Activated naive CD8-positive, alpha-beta T cell treated with anti-CD3 and anti-CD28 coated beads for 36 hours (primary cell): ENCODE results near the gene POLRMT. TPM values are rescaled to one million over a fixed set of nuclear protein-coding genes. Genes with fewer than 3 reads are reported as not detected.

ENCODE experiments used
- DNase-seq: peaks from one replicate; pipeline ENCODE4 v3.0.0; 2021
- H3K27ac Mint-ChIP-seq: one replicate; pipeline ENCODE4 v1.8.0; 2022; ENCODE audit warnings: mild to moderate bottlenecking, moderate library complexity, mixed read lengths
- H3K27me3 Mint-ChIP-seq: one replicate; pipeline ENCODE4 v1.8.0; 2022; ENCODE audit warnings: mild to moderate bottlenecking, mixed read lengths
- H3K36me3 Mint-ChIP-seq: one replicate; pipeline ENCODE4 v1.8.0; 2021; ENCODE audit warnings: mild to moderate bottlenecking, mixed read lengths
- H3K4me1 Mint-ChIP-seq: one replicate; pipeline ENCODE4 v1.8.0; 2021; ENCODE audit warnings: mixed read lengths
- H3K4me3 Mint-ChIP-seq: one replicate; pipeline ENCODE4 v1.8.0; 2022; ENCODE audit warnings: mild to moderate bottlenecking, moderate library complexity, mixed read lengths
- H3K9me3 Mint-ChIP-seq: one replicate; pipeline ENCODE4 v1.8.0; 2022; ENCODE audit warnings: mixed read lengths
- total RNA-seq, 2 experiments: library from RNA; stranded (reverse); gene quantifications; one replicate each; pipeline ENCODE4 v1.2.3, GENCODE V29; 2021

The POLRMT gene
- total RNA-seq, 2 experiments from 2014 or later = 73.3 to 74.6 TPM

DNA sequence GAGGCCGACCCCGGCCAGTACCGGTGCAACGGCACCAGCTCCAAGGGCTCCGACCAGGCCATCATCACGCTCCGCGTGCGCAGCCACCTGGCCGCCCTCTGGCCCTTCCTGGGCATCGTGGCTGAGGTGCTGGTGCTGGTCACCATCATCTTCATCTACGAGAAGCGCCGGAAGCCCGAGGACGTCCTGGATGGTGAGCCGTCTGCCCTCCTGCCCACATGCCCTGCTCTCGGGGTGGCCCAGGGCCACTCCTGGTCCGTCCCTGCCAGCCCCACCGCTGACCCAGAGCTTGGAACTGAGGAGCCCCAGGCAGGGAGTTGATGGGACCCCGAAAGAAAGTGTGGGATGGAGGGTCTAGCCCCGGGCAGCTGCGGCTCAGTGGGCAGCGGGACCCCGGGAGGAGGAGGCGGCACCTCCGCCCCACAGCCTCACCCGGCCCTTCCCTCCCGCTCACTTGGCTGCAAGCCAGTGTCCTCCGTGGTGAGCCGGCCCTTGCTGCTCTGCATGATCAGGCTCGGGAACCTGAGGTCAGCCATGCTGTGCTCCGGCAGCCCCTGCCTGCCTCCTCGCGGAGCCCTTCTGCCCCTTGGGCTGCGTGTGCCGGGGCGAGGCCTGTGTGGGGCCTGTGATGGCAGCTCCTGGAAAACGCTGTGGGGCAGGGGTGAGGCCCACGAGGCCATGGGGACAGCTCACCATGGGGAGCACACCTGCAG, 51.8 kb downstream of the POLRMT start:
- peaks cover 3% of the 10 kb centered on the region for H3K4me1 Mint-ChIP-seq
- H3K9me3 Mint-ChIP-seq = no peaks in the 10 kb centered on the region
- H3K27ac Mint-ChIP-seq = no peak overlapping the region
- peaks cover 9% of the 10 kb centered on the region for H3K27me3 Mint-ChIP-seq
- no peak for DNase-seq
- peaks cover 1% of the 10 kb centered on the region for H3K36me3 Mint-ChIP-seq
- no peak overlapping the region for H3K4me3 Mint-ChIP-seq

DNA sequence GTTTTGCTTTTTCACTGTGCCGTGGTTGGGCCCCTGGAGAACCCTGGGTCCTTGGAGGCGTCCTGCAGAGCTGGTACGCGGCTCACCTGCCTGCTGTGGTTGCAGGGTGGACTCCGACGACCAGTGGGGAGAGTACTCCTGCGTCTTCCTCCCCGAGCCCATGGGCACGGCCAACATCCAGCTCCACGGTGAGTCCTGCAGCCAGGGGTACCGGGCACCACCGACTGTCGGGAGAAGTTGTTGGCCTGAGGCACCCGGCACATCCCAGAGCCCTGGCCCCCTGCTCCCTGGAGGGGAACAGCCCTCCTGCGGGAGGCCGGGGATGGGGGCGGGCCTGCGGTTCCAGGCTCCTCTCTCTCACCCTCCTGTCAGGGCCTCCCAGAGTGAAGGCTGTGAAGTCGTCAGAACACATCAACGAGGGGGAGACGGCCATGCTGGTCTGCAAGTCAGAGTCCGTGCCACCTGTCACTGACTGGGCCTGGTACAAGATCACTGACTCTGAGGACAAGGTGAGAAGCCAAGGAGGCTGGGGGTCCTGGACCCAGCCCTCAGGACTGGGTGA, 53.0 kb downstream of the POLRMT start:
- no peak overlapping the region for H3K27ac Mint-ChIP-seq
- peaks cover 1% of the 10 kb centered on the region for H3K36me3 Mint-ChIP-seq
- no peaks in the 10 kb centered on the region for H3K27me3 Mint-ChIP-seq
- no peak for DNase-seq
- peaks cover 3% of the 10 kb centered on the region for H3K4me1 Mint-ChIP-seq
- H3K9me3 Mint-ChIP-seq = no peaks in the 10 kb centered on the region
- no peak overlapping the region for H3K4me3 Mint-ChIP-seq

DNA sequence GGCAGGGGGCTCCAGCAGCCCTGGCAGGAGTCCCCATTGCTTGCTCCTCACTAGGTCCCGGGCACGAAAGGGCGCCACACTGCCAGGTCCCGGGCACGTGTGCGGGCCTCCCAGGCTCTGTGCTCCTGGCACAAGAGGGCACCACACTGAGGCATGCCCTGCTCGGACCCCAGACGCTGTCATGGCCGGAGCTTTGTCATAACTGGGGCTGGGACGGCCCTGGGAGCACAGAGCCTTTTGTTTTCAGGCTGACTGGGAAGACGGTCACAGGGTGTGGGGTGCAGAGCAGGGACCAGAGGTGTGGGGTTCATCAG, 53.5 kb downstream of the POLRMT start:
- no peak overlapping the region for H3K4me3 Mint-ChIP-seq
- H3K9me3 Mint-ChIP-seq = no peaks in the 10 kb centered on the region
- no peaks in the 10 kb centered on the region for H3K27me3 Mint-ChIP-seq
- DNase-seq = no peak
- H3K27ac Mint-ChIP-seq = no peak overlapping the region
- peaks cover 1% of the 10 kb centered on the region for H3K36me3 Mint-ChIP-seq
- peaks cover 7% of the 10 kb centered on the region for H3K4me1 Mint-ChIP-seq

DNA sequence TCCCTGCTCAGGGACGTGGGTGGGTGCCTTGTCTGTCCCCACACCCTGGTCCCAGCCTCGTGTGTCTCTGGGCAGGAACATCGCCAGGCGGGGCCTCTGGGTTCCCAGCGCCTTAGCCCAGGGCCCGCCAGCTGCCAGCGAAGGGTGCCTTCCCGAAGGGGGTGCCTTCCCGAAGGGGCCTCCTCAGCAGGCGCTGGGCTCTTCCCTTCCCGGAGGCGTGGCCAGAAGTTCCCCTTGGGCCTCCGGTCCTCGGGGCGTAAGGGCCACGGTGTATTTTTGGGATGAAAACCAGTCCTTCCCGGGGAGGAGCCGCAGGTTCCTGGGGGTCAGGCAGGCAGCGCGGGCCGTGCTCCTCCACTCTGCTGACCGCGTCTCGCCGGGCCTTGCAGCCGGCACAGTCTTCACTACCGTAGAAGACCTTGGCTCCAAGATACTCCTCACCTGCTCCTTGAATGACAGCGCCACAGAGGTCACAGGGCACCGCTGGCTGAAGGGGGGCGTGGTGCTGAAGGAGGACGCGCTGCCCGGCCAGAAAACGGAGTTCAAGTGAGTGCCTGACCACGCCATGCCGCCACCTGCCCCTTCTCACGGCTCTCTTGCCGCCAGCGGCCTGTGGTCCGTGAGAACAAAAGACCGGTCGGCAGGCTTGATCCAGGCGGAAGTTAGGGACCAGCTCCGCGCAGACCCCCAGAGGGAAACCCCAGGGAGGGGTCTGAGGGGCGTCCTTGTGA, 54.1 kb downstream of the POLRMT start:
- Mint-ChIP-seq H3K27ac (no peak overlapping the region), H3K36me3 (peaks cover 1% of the 10 kb centered on the region), H3K4me3 (no peak overlapping the region), H3K4me1 (peaks cover 7% of the 10 kb centered on the region), H3K9me3 (no peaks in the 10 kb centered on the region), H3K27me3 (no peaks in the 10 kb centered on the region)
- DNase-seq = no peak

DNA sequence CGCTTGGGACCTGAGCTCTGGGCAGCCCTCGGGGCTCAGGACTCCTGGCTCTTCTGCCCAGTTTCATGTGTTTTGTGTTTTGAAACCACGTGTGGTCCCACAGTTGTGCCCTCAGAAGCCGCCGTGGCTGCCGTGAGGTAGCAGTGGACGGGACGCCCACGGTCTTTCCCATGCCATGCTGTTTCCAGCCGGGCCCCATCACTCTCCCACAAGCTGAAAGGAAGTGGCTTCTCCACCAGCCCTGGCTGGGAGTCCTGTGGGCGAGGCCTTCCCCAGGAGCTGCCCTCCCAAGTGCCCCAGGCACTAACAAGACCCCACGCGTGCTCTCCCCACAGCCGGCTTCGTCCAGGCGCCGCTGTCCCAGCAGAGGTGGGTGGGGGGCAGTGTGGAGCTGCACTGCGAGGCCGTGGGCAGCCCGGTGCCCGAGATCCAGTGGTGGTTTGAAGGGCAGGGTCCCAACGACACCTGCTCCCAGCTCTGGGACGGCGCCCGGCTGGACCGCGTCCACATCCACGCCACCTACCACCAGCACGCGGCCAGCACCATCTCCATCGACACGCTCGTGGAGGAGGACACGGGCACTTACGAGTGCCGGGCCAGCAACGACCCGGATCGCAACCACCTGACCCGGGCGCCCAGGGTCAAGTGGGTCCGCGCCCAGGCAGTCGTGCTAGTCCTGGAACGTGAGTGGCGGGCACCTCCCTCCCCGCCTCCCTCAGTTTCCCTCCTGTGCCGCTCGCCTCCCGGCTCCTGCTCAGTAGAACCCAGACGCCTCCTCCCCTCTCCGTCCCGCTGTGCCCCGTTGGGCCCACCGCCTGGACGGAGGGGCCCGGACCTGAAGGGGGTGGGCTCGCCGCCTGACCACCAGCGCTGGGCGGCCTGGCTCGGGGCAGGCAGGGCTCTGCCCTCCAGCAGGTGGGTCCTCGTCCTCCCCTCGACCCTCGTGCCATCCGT, 55.6 kb downstream of the POLRMT start:
- Mint-ChIP-seq H3K36me3 (peaks cover 6% of the 10 kb centered on the region), H3K27me3 (no peaks in the 10 kb centered on the region), H3K4me1 (peaks cover 9% of the 10 kb centered on the region), H3K9me3 (no peaks in the 10 kb centered on the region), H3K27ac (no peak overlapping the region), H3K4me3 (no peak overlapping the region)
- no peak for DNase-seq

DNA sequence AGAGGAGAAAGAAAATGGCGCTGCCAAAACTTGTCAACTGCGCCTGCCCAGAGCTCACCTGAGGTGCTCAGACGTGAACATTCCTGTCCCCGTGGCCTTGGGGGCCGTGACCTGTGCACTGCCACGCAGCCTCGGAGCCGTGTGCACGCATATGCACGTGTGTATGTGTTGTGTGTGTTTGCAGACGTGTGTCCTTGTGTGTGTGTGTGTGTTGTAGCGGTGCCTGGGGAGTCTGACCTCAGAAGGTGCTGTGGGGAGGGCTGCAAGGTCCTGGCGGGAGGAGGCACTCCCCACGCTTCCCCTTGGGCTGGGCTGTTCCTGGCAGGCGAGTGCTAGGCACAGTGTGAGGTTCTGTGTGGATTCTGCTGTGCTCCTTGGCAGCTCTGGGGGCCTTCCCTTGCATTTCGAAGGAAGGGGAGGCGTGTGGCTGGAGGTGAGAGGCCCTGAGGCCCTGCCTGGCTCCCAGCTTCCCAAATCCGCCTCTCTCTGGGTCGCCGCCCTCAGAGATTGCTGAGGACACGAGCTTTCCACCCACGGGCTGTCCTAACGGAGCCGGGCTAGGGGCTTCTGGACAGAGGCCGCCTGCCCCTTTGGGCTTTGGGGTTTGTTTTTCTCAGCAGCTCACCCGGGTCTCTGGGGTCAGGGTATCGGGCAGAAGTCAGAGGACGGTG, 56.4 kb downstream of the POLRMT start:
- Mint-ChIP-seq H3K36me3 (peaks cover 6% of the 10 kb centered on the region), H3K27ac (no peak overlapping the region), H3K4me1 (peaks cover 9% of the 10 kb centered on the region), H3K9me3 (no peaks in the 10 kb centered on the region), H3K27me3 (no peaks in the 10 kb centered on the region), H3K4me3 (no peak overlapping the region)
- no peak for DNase-seq

DNA sequence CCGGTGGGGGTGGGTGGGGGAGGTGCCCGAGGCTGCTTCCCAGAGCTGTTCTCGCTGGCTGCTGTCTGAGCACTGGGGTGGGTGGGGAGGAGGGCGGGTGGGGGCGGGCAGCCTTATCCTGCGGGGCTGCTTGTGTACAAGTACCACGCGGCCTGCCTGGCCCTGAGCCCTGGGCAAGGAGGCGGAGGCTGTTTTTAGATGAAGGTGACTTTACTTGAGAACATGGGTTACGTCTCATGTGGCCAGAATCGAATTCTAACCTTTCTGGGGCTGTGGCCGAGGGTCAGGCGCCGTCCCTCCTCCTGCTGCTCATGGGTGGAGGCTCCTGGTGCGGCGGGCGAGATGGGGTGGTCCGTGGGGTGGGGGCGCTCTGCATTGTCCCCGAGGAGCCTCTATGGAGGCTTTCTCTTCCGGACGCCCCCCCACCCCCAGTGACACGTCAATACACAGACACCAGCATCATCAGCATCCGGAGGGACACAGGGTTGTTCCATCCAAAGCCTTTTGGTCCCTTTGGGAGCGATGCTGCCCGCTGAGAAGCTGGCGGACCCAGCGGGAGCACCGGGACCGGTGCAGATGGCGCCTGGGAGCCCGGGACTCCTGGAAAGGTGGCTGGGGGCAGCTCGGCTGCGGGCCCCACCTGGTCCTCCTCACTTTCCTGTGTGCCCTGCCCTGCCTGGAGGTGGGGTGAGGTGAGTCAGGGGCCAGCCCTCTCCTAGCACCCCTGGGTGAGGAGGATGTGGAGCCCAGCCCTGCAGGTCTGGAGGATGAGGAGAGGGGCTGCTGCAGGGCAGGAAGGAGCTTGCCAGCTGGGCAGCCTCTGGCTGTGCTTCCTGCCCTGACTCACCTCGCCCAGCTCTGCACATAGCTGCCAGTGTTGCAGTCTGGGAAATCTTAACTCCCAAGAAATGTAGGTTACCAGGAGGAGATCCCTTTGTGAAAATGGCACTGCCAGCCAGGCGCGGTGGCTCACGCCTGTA, 57.5 kb downstream of the POLRMT start:
- Mint-ChIP-seq H3K36me3 (peaks cover 6% of the 10 kb centered on the region), H3K27ac (no peak overlapping the region), H3K9me3 (no peaks in the 10 kb centered on the region), H3K4me3 (no peak overlapping the region), H3K4me1 (peaks cover 18% of the 10 kb centered on the region), H3K27me3 (peaks cover 4% of the 10 kb centered on the region)
- DNase-seq = no peak

DNA sequence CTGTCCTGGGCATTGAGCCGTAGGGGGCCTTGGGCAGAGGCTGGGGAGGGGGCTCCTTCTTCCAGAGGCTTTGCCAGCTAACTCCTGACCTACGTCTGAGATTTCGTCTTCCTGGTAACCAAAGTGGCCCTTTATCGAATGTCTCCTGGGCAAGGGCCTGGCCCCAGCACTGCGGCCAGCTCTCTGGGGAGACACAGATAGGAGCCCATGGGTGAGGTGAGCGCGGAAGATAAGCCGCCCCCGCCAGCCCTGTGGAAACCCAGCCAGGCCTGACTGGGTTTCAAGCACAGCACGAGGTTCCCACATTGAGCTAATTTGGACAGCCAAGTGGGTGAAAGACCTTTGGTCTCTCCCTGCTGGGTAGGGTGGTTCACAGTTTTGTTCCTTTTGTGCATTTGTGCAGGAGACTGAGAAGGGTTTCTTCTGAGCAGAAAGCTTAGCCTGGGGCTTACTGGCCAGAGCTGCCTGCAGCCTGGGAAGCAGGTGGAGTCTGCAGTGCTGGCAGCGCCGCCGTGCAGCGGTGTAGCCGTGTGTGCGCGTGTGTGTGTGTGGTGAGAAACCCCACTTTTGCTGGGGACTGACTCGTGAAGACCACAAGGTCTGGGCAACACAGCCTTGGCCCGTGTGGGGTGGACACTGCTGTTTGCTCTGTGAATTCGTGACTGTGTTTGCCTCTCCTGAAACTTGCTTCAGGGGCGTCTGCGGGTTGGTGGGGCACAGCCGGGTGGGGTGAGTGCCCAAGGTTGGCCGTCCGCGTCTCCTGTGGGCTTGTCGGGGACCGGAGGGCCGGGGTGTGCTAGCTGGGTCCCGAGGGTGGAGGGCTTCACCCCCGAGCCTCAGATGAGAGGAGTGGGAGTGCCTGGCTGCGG, 58.4 kb downstream of the POLRMT start:
- Mint-ChIP-seq H3K36me3 (peaks cover 5% of the 10 kb centered on the region), H3K4me3 (peak overlapping the region; percentile 88), H3K27ac (no peak overlapping the region), H3K9me3 (no peaks in the 10 kb centered on the region), H3K4me1 (peaks cover 19% of the 10 kb centered on the region), H3K27me3 (peaks cover 4% of the 10 kb centered on the region)
- DNase-seq = no peak

DNA sequence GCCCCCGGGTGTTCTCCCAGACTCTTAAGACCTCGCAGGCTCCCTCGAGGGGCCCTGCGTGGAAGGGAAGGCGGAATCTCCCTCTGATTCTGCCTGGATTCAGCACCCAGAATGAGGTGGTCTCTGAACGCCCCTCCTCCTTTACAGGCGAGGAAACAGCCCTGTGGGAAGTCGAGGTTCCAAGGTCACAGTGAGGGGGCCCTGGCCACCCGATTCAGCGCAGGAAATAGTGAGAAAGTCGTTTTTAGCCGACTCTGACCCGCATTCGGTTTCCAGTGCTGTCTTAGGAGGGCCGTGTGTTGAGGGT, 59.9 kb downstream of the POLRMT start:
- Mint-ChIP-seq H3K4me1 (peaks cover 21% of the 10 kb centered on the region), H3K9me3 (no peaks in the 10 kb centered on the region), H3K4me3 (peak overlapping the region; percentile 88), H3K27me3 (peaks cover 4% of the 10 kb centered on the region), H3K36me3 (peaks cover 4% of the 10 kb centered on the region), H3K27ac (peak overlapping the region; percentile 54)
- DNase-seq = no peak

DNA sequence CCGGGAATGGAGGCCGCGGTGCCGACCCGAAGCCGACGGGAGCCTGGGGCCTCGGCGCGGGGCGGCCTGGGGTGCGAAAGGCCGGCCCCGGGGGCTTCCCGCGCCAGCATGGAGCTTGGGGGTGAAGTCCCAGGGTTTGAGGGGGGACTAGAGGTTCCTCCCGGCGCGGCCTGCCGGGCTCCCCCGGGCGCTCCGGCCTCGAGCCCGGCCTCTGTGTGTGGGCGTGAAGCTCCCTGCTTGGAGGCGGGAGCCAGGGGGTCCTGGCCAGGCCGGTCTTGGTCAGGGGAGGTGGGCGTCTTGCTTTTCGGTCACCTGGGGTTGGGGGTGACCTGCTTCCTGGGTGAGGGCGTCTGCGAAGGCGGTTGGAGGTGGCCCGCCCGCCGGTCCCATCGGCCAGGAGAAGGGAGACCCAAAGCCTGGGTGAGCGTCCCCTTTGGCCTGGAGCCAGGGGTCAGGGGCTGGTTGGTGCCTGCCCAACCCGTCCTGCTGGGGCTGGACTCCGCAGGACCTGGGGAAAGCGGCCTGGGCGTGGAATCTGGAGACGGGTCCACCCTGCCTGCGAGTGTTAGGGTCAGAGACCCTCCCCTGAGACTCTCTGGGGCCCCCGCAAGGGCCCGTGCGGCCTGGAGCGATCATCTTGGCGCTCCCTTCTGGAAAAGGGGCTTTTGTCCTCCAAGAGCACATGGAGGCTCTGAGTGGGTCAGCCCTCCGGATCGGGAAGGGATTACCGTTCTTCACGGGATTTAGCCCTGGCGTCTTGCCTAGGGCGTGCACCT, 60.4 kb downstream of the POLRMT start:
- DNase-seq = no peak
- no peaks in the 10 kb centered on the region for H3K9me3 Mint-ChIP-seq
- peak overlapping the region; percentile 85 for H3K27ac Mint-ChIP-seq
- peaks cover 4% of the 10 kb centered on the region for H3K36me3 Mint-ChIP-seq
- H3K4me1 Mint-ChIP-seq = peaks cover 21% of the 10 kb centered on the region
- H3K4me3 Mint-ChIP-seq = peak overlapping the region; percentile 88
- peaks cover 4% of the 10 kb centered on the region for H3K27me3 Mint-ChIP-seq

DNA sequence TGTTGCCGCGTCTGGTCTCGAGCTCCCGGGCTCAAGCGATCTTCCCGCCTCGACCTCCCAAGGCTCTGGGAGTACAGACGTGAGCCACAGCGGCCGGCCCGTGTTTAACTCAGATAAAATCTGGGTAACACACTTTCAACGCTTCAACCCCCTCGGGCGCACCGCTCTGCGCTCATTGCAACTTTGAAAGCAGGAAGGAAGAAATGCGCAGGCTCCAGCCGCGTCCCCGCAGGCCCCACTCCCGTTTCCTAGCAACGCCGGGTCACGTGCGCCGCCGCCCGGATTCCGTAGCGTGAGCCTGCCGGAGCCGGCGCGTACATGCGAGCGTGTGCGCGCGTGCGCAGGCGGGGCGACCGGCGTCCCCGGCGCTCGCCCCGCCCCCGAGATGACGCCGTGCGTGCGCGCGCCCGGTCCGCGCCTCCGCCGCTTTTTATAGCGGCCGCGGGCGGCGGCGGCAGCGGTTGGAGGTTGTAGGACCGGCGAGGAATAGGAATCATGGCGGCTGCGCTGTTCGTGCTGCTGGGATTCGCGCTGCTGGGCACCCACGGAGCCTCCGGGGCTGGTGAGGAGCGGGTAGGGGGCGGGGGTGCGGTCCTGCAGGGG, 61.1 kb downstream of the POLRMT start, which contains the start of gene BSG:
Gene BSG (plus strand): TSS at position 457 of the 603 bp plus-strand sequence. CDS start 39 bp downstream, at position 496.
- H3K36me3 Mint-ChIP-seq = peaks cover 4% of the 10 kb centered on the region
- DNase-seq = peak; percentile 100
- peaks cover 21% of the 10 kb centered on the region for H3K4me1 Mint-ChIP-seq
- peak within 1 kb of the TSS; percentile 94 for H3K27ac Mint-ChIP-seq
- H3K9me3 Mint-ChIP-seq = no peaks in the 10 kb centered on the region
- H3K4me3 Mint-ChIP-seq = peak within 1 kb of the TSS; percentile 92
- H3K27me3 Mint-ChIP-seq = peaks cover 4% of the 10 kb centered on the region

DNA sequence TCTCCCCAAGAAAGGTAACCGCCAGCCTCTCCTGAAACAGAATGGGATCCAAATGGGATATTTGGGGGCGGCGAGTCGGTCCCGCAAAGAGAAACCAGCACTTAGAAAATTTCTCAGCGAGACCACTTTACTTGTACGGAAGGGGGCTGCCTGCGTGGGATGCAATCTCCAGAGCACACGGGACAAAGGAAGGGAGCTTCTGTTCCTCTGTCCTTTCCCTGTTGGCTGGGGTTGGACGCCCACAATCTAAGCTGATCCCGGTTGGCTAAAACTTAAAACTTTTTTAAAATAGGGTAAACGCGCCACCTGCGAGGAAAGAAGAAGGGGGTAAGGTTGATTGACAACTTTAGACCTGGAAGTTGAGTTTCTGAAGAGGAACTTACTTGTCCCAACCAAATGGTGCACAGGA, 61.8 kb downstream of the POLRMT start:
- no peak for DNase-seq
- Mint-ChIP-seq H3K9me3 (no peaks in the 10 kb centered on the region), H3K4me1 (peaks cover 21% of the 10 kb centered on the region)

More for the DNA sequence above, 61.8 kb downstream of the POLRMT start:
- Mint-ChIP-seq H3K27me3 (peaks cover 4% of the 10 kb centered on the region), H3K36me3 (peaks cover 4% of the 10 kb centered on the region), H3K27ac (peak overlapping the region; percentile 94), H3K4me3 (peak overlapping the region; percentile 92)
